ENCODE data around the gene LINS1. TPM values are rescaled to one million over a fixed set of nuclear protein-coding genes. Genes with fewer than 3 reads are reported as not detected.

Gene LINS1
- total RNA-seq, 2 donors from 2014 or later = 5.4 to 29.3 TPM

GRCh38 chr15:100602823-100603393 is 924 bp upstream of the LINS1 start:
- H3K4me3 ChIP-seq = peak overlapping the region; percentile 94
- no peaks in the 10 kb centered on the region for H3K27me3 ChIP-seq (replicated peaks; ENCODE audit: insufficient read depth)
- DNase-seq (ENCODE audit: low spot score) (no peak), ATAC-seq (ENCODE audit: insufficient number of reproducible peaks, low FRiP score, low read depth) (no peak)
- peak overlapping the region; percentile 76 for H3K27ac ChIP-seq
- H3K4me1 ChIP-seq (ENCODE audit: control insufficient read depth in 1 of 2, low read depth in 2 of 2) = peaks cover 20 to 35% of the 10 kb centered on the region in 2 donors
- no peak for TF ChIP-seq CTCF (IDR thresholded peaks at IDR 0.05)
- H3K36me3 ChIP-seq = no peaks in the 10 kb centered on the region
- H3K9me3 ChIP-seq = no peaks in the 10 kb centered on the region

DNA sequence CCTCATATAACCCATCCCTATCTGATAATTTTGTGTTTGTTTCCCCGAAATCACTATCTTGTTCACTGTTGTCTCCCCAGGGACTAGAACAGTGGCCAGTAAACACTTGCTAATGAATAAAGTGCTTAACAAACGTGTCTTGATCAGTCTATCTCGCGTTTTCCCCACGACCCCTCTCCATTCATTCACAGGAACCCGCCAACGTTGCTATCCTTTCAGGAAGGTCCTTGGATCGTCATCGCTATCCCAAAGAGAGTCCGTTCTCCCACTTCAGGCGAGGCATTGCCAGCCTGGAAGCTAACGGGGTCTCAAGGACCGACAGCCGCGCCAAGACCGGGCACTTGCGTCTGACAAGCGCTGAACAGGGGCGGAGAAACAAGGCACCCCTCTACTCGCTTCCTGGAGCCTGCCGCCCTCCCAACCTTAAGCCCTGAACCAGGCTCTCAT is 344 bp downstream of the LINS1 start:
- Histone ChIP-seq H3K36me3 (no peaks in the 10 kb centered on the region), H3K4me1 (ENCODE audit: control insufficient read depth in 1 of 2, low read depth in 2 of 2) (peaks cover 20 to 35% of the 10 kb centered on the region in 2 donors), H3K27ac (peak overlapping the region; percentile 30 to 58), H3K4me3 (peak overlapping the region; percentile 94), H3K27me3 (replicated peaks; ENCODE audit: insufficient read depth) (no peaks in the 10 kb centered on the region), H3K9me3 (no peaks in the 10 kb centered on the region)
- ATAC-seq (ENCODE audit: insufficient number of reproducible peaks, low FRiP score, low read depth) (no peak), DNase-seq (ENCODE audit: low spot score) (no peak)
- no peak for TF ChIP-seq CTCF (IDR thresholded peaks at IDR 0.05)

DNA sequence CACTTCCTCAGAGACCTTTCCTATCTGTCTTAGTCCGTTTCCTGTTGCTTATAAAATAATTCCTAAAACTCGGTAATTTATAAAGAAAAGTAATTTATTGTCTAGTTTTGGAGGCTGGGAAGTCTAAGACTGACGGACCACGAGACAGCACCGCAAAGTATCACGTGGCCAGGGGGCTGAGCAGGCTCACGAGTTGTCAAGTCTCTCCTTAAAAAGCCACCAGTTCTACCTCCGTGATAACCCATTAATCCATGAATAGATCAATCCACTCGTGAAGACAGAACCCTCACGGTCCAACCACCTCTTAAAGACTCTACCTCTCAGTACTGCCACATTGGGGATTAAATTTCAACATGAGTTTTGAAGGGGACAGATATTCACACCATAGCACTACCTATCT is 821 bp downstream of the LINS1 start:
- no peak overlapping the region for H3K27ac ChIP-seq
- H3K4me3 ChIP-seq = peak overlapping the region; percentile 94
- H3K36me3 ChIP-seq = no peaks in the 10 kb centered on the region
- no peaks in the 10 kb centered on the region for H3K9me3 ChIP-seq
- TF ChIP-seq CTCF (IDR thresholded peaks at IDR 0.05) = no peak
- H3K27me3 ChIP-seq (replicated peaks; ENCODE audit: insufficient read depth) = no peaks in the 10 kb centered on the region
- no peak for DNase-seq (ENCODE audit: low spot score)
- H3K4me1 ChIP-seq (ENCODE audit: control insufficient read depth in 1 of 2, low read depth in 2 of 2) = peaks cover 20 to 35% of the 10 kb centered on the region in 2 donors
- no peak for ATAC-seq (ENCODE audit: insufficient number of reproducible peaks, low FRiP score, low read depth)

DNA sequence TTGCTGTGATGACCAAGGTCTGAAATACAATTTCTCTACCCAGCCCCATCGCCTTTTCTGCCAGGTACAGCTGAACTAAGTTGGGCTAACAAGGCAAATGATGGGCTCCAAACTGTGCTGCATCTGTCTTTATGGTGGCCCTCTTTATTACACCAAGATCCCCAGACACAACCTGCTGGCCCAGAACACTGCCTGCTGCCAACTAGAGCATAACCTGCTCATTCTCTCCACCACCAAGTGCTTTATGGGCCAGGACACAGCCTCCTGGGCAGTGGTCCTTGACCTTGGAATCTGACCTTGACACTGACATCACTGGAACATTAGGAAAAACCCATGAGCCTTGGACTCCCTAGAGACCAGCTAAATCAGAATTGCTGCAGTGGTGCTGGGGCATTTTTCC is 3.3 kb downstream of the LINS1 start:
- no peaks in the 10 kb centered on the region for H3K27me3 ChIP-seq (replicated peaks; ENCODE audit: insufficient read depth)

GRCh38 chr15:100597862-100598261 is 4.1 kb downstream of the LINS1 start:
- no peak for TF ChIP-seq CTCF (IDR thresholded peaks at IDR 0.05)
- no peaks in the 10 kb centered on the region for H3K9me3 ChIP-seq
- no peaks in the 10 kb centered on the region for H3K27me3 ChIP-seq (replicated peaks; ENCODE audit: insufficient read depth)
- ATAC-seq (ENCODE audit: insufficient number of reproducible peaks, low FRiP score, low read depth) (no peak), DNase-seq (ENCODE audit: low spot score) (no peak)
- H3K36me3 ChIP-seq = no peaks in the 10 kb centered on the region
- no peak overlapping the region for H3K27ac ChIP-seq
- H3K4me3 ChIP-seq = no peak overlapping the region
- peaks cover 8 to 12% of the 10 kb centered on the region in 2 donors for H3K4me1 ChIP-seq (ENCODE audit: control insufficient read depth in 1 of 2, low read depth in 2 of 2)

More for the DNA sequence above, 3.3 kb downstream of the LINS1 start:
- no peak for DNase-seq (ENCODE audit: low spot score)
- no peak overlapping the region for H3K27ac ChIP-seq
- no peak overlapping the region for H3K4me3 ChIP-seq
- H3K36me3 ChIP-seq = no peaks in the 10 kb centered on the region
- H3K9me3 ChIP-seq = no peaks in the 10 kb centered on the region
- peaks cover 12 to 19% of the 10 kb centered on the region in 2 donors for H3K4me1 ChIP-seq (ENCODE audit: control insufficient read depth in 1 of 2, low read depth in 2 of 2)
- no peak for TF ChIP-seq CTCF (IDR thresholded peaks at IDR 0.05)
- no peak for ATAC-seq (ENCODE audit: insufficient number of reproducible peaks, low FRiP score, low read depth)
